ENCODE data around the gene MAP3K3. TPM values are rescaled to one million over a fixed set of nuclear protein-coding genes. Genes with fewer than 3 reads are reported as not detected.

Gene MAP3K3
- total and polyA plus RNA-seq, 9 of the 15 experiments (the other 6 are each of a cell fraction or from before 2014, with no cell fraction given) = 0.69 to 16.5 (median 12.1) TPM

GRCh38 chr17:63740464-63741142 is 118.4 kb downstream of the MAP3K3 start (continued):
- TF ChIP-seq, protein P1, sequence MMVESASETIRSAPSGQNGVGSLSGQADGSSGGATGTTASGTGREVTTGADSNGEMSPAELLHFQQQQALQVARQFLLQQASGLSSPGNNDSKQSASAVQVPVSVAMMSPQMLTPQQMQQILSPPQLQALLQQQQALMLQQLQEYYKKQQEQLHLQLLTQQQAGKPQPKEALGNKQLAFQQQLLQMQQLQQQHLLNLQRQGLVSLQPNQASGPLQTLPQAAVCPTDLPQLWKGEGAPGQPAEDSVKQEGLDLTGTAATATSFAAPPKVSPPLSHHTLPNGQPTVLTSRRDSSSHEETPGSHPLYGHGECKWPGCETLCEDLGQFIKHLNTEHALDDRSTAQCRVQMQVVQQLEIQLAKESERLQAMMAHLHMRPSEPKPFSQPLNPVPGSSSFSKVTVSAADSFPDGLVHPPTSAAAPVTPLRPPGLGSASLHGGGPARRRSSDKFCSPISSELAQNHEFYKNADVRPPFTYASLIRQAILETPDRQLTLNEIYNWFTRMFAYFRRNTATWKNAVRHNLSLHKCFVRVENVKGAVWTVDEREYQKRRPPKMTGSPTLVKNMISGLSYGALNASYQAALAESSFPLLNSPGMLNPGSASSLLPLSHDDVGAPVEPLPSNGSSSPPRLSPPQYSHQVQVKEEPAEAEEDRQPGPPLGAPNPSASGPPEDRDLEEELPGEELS (CRISPR knock-in tag; IDR thresholded peaks at IDR 0.05; ENCODE audit: borderline replicate concordance) = no peak
- TF ChIP-seq ZBTB17 (CRISPR knock-in tag; IDR thresholded peaks at IDR 0.05) = no peak
- TF ChIP-seq ZFP30 (CRISPR knock-in tag; IDR thresholded peaks at IDR 0.05; ENCODE audit: borderline replicate concordance) = no peak
- TF ChIP-seq TEAD4 (IDR thresholded peaks at IDR 0.05; ENCODE audit: low read length) = peak; percentile 61; the same call in 1 of the 2 replicates
- TF ChIP-seq TEAD4 (CRISPR knock-in tag; IDR thresholded peaks at IDR 0.05; ENCODE audit: borderline replicate concordance) = no peak
- TF ChIP-seq, protein P2, sequence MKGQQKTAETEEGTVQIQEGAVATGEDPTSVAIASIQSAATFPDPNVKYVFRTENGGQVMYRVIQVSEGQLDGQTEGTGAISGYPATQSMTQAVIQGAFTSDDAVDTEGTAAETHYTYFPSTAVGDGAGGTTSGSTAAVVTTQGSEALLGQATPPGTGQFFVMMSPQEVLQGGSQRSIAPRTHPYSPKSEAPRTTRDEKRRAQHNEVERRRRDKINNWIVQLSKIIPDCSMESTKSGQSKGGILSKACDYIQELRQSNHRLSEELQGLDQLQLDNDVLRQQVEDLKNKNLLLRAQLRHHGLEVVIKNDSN (CRISPR knock-in tag; IDR thresholded peaks at IDR 0.05) = no peak
- no peak for TF ChIP-seq MLLT1 (IDR thresholded peaks at IDR 0.05)
- no peak for TF ChIP-seq HDAC8 (tag; IDR thresholded peaks at IDR 0.05)
- no peak for TF ChIP-seq TAF9B (IDR thresholded peaks at IDR 0.05; ENCODE audit: partially characterized antibody)
- TF ChIP-seq, protein P3, sequence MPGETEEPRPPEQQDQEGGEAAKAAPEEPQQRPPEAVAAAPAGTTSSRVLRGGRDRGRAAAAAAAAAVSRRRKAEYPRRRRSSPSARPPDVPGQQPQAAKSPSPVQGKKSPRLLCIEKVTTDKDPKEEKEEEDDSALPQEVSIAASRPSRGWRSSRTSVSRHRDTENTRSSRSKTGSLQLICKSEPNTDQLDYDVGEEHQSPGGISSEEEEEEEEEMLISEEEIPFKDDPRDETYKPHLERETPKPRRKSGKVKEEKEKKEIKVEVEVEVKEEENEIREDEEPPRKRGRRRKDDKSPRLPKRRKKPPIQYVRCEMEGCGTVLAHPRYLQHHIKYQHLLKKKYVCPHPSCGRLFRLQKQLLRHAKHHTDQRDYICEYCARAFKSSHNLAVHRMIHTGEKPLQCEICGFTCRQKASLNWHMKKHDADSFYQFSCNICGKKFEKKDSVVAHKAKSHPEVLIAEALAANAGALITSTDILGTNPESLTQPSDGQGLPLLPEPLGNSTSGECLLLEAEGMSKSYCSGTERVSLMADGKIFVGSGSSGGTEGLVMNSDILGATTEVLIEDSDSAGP (CRISPR knock-in tag; IDR thresholded peaks at IDR 0.05) = no peak
- TF ChIP-seq HDAC2 (IDR thresholded peaks at IDR 0.05) = peak; percentile 42; the same call in 1 of the 2 replicates
- TF ChIP-seq SREBF1 (IDR thresholded peaks at IDR 0.05; ENCODE audit: borderline replicate concordance, low read depth, low read length) = no peak
- peak in 1 of 2 experiments; percentile 51; a peak in 2 of 4 replicates for TF ChIP-seq RCOR1 (IDR thresholded peaks at IDR 0.05; ENCODE audit: borderline replicate concordance in 1 of 2, low read depth in 2 of 2, low read length in 2 of 2)
- no peak for TF ChIP-seq ZNF12 (CRISPR knock-in tag; IDR thresholded peaks at IDR 0.05)
- TF ChIP-seq KDM1A (IDR thresholded peaks at IDR 0.05) = peak; percentile 37 to 79
- TF ChIP-seq SMAD1 (IDR thresholded peaks at IDR 0.05; ENCODE audit: low read depth, low read length, partially characterized antibody) = peak; percentile 14
- peak; percentile 42; the same call in 1 of the 2 replicates for TF ChIP-seq NFIC (IDR thresholded peaks at IDR 0.05)
- TF ChIP-seq HDAC1 (IDR thresholded peaks at IDR 0.05) = 0 out of 4 replicates have a peak, but pooled peaks of 1 of the 2 experiments have one; percentile 10
- no peak for TF ChIP-seq MYBL2 (IDR thresholded peaks at IDR 0.05; ENCODE audit: low read depth)
- no peak for TF ChIP-seq MYBL2 (CRISPR knock-in tag; IDR thresholded peaks at IDR 0.05; ENCODE audit: borderline replicate concordance)
- TF ChIP-seq, protein P4, sequence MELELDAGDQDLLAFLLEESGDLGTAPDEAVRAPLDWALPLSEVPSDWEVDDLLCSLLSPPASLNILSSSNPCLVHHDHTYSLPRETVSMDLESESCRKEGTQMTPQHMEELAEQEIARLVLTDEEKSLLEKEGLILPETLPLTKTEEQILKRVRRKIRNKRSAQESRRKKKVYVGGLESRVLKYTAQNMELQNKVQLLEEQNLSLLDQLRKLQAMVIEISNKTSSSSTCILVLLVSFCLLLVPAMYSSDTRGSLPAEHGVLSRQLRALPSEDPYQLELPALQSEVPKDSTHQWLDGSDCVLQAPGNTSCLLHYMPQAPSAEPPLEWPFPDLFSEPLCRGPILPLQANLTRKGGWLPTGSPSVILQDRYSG (tag; conservative IDR thresholded peaks at IDR 0.05; ENCODE audit: low read depth) = no peak
